T-helper 22 cell (primary cell): ENCODE data around the gene XRCC3.

ENCODE experiments used
- DNase-seq: peaks from one replicate; pipeline ENCODE4 v3.0.0-alpha.2; 2020; ENCODE audit warnings: low read depth

Gene XRCC3

DNA sequence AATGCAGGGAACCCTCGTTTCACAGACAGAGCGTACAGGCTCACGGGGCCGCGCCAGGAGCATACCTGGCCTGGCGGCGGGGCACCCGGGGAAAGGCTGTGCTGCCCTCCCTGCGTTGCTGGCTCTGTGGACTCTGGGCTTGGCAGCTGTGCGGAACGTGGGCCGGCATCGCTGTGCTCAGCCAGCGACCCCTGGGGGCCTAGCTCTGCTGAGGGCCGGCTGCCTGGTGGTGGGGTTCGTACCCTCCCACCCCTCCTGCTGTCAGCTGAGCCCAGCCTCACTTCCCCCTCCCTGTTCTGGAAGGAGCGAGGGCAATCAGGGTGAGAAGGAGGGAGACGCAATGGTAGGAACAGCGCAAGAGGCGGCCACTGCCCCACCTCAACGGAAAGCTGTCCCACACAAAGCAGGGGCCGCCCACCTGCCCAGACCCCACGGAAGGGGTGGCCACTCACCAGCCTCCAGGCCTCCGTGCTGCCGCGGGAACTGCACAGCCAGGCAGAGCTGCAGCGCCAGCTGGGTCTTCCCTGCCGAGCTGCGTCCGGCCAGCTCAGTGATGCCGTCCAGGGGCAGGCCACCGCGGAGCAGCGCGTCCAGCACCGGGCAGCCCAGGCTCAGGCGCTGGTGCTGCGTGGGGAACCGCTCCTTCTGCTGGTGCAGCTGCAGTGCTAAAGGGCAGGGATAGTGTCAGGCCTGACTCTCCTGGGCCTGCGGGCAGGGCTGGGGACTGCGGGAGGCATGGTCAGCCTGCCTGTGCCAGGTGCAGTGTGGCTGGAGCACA lies 8.5 kb downstream of the XRCC3 start:
- DNase-seq: no peak

DNA sequence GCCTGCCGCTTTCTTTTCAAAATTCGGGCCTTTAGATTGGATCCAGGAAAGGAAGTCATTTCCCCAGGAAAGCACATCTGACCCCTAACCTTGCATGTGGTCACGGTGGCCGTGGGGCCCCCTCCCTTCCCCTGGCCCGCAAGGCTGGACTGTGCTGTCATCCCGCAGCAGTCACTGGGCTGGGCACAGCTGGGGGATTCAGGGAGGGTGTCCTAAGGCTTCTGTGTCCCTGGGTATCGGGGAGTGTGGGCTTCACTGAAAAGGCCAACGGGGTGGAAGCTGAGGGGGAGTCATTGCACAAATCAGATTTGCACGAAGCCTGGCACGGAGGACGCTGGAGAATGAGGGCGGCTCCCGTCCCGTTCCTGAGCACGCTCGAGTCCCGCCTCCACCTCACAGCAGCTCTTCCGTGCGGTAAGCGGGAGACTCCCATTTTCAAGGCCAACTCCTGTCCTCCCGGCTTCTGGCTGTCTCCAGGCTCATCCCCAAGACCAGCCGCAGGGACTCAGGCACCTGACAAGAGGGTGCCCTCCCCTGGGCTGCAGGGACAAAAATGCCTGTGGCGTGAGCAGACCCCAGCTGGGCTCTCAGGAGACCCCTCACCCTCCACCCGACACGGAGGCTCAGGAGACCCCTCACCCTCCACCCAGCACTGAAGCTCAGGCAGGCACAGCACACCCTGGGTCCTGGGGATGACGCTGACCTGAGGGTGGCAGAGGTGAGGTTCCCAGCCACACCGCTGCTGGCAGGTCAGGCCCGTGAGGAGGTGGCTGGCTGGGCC lies 9.6 kb downstream of the XRCC3 start:
- DNase-seq: no peak

DNA sequence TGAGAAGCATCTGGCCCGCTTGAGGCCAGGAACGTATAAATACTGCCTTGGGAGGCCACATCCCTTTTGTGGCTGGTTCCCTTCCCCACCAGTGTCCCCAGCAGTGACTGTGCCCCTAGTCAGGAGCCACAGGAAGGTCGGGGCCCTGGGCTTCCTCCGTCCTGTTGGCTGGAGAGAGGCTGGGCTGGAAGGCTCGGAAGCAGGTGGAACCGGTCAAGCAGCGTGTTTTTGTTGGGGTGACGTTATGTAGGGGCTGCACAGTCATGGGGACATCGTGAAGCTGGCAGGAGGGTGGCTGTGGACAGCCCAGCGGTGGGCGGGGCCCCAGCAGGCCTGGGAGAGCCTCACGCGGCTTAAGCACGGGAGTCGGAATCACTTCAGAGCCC lies 10.1 kb downstream of the XRCC3 start:
- no peak for DNase-seq

DNA sequence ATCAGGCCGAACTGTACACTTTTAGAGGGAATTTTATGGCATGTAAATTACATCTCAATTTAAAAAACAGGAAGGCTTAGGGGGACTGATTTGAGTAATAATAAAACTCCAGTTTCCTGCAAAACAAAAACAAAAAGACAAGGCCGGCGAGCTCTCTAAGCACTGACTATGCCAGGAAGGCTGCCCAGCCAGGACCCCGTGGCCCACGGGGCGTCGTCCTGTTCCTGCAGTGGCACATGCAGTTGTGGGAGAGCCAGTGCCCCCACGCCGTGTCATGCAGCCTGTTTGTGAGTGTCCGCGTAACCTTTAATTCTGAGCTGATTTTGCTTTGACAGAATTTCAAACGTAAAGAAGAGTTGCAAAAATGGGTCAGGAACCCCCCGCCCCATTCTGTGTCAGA lies 10.5 kb downstream of the XRCC3 start:
- no peak for DNase-seq

DNA sequence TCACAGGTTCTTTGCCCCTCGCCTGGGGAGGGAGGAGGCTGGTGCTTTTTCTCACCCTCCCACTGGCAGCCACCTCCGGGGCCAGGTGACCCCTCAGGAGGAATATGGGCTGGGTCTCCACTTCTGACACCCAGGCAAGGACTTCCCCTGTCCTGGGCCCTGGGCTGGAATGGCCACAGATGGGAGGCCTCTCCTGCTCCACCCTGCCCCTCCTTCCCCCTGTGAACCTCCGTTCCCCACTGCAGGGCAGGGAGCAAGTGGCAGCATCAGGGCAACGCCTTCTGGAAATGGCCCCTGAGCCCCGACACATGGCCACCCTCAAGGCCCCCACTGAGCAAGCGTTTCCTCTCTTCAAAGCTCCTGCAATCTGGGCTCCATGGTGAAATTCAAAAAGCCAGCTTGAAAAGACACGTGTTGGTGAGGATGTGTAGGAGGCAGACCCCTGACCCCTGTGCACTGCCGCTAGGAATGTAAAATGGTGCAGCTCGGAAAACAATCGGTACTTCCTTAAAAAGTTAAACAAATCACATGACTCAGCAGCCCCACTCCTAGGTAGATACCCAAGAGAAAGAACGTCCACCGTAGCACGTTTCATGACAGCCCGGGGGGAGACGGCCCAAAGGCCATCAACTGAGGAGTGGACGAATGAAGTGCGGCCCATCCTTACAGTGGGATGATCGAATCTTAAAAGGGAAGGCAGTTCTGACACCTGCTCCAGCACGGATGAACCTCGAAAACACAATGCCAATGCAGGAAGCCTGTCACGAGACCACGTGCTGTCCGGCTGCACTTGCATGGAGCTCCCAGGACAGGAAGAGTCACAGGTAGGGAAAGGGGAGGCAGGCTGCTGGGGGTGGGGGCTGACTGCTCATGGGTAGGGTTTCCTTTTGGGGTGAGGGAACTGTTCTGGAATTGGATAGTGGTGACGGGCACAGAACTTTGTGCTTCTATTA lies 11.5 kb downstream of the XRCC3 start:
- DNase-seq: no peak

DNA sequence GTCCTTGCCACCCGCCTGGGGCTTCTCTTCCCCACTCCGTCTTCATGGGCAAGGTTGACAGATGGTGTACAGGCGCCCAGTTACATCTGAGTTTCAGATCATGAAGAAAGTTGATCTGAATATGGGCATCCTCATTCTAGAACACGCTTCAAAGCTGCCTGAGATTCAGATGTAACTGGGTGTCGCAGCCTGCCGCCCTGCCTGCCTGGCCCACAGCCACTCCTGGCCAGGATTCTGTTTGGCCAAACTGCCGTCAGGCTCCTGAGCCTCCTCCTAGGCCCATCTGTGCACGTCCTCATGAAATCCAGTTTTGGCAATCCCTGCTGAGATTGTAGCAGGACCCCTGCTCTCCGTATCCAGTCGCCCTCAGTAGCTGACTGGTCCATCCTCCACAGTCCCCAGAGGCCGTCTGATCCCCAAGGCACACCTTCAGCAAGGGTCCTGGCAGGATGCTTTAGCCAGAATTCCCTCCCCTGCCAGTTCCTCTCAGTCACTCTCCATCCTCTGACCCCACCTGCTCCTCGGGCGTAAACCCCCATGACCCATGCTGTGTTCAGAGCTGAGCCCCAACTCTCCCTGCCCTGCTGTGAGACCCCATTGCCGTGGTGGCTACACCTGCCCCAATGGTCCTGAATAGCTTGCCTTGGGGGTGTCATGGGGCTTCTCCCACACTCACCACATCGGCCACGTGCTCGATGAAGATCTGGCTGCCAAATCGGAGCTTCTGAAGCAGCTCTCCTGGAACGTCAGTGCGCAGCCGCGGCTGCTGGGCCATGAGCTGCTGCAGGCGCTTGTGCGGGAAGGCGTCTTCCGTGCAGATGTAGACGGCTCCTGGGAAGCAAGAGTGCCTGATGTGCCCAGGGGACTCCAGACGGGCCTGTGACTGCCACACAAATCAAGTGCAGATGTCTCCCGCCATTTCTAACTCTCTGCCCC lies 12.5 kb downstream of the XRCC3 start:
- no peak for DNase-seq

DNA sequence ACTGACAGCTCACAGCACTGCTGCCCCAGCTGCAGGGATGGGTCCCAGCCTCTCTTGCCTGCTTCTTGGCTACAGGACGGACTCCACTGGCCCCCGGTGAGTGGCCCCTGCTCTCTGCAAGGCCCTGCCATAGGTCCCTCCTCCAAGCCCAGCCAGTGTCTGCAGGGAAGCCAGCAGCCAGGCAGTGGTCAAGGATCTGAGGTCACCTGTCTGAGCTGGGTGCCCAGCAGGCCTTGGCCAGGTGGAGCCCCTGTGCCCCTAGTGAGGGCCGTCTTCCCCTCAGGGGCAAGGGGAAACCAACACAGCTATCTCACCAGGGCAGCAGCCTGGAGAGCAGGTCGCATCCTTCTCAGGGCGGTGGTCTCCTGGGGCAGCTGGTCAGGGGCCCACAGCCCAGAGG lies 13.2 kb downstream of the XRCC3 start:
- DNase-seq: no peak

DNA sequence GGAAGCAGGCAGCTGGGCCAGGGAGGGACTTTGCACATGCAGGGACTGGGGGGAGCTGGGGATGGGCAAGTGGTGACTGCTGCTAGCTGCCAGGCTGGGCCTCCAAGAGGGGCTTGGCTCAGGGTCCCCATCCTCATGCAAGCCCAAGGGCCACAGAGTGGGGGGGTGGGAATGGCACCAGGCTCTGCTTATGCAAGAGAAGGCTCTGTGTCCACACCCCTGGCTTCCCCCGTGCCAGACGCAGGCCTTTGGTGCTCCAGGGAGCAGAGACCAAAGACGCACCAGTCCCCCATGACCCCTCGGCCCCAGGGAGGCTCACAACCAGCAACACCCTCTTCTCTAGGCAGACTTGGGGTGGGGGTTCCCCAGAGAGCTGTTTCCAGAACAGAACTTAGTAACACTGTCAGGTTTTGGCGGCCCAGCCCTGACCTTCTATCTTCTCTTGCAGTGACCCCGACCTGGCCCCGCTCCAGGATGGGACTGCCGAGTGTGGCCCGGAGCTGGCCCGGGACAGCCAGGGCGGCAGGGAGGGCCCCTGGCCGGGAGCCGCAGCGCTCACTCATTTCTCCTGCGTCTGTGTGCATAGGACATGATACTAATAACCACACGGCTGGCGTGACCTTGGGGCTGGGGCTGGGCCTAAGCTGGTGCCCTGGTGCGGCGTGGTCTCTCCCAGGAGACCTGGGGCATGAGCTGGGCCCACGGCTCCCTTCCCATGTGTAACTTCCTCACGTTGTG lies 14.3 kb downstream of the XRCC3 start:
- DNase-seq: no peak

DNA sequence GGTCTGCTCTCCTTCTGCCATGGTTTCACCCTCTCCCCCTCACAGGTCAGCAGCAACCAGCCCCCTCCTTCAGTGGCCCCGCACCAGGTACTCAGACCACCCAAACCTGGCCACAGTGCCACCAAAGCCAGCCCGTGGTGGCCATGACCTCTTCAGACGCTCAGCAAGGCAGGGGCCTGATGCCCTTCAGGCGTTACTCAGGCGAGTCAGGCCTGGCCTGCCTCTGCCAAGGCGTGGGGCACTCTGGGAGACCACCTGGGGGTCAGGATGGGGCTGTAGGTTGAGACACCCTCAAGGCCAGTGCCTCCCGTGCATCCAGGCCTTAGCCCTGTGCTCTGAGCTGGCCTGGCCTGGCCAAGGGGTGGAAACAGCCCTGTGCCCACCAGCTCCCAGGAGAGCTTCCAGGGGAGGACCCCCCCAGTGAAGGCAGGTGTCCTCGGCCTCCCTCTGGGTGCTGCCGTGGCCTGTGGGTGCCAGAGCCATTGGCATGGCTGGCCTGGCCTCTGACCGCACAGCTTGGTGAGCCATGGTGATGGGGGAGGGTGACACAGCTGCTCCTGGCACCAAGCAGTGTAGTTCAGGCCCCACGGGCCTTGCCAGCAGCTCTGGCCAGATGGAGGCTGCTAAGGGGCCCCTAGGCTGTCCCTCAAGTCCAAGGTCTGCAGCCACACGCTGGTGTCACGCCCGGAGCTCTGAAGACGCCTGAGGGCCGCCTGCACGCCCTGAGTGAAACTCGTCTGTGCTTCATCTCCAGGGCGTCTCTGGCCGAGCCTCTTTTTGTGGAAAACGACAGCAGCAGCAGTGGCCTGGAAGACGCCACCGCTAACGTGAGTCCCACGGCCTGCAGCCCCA lies 15.1 kb downstream of the XRCC3 start:
- no peak for DNase-seq

DNA sequence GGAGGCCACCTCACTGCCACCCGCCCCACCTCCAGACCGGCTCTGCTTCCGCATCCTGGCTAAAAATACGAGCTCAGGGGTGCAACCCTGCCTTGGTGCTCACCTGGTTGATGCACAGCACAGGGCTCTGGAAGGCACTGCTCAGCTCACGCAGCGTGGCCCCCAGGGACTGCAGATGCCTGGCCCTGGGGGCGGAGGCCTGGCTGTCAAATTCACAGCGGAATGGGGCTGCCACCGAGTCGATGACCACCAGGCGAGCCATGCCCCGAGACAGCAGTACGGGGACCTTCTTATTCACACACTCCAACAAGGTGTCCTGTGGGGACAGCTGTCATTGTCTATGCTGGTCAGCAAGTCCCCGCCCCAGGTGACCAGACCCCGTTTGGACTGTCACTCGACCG lies 16.0 kb downstream of the XRCC3 start:
- DNase-seq: no peak

DNA sequence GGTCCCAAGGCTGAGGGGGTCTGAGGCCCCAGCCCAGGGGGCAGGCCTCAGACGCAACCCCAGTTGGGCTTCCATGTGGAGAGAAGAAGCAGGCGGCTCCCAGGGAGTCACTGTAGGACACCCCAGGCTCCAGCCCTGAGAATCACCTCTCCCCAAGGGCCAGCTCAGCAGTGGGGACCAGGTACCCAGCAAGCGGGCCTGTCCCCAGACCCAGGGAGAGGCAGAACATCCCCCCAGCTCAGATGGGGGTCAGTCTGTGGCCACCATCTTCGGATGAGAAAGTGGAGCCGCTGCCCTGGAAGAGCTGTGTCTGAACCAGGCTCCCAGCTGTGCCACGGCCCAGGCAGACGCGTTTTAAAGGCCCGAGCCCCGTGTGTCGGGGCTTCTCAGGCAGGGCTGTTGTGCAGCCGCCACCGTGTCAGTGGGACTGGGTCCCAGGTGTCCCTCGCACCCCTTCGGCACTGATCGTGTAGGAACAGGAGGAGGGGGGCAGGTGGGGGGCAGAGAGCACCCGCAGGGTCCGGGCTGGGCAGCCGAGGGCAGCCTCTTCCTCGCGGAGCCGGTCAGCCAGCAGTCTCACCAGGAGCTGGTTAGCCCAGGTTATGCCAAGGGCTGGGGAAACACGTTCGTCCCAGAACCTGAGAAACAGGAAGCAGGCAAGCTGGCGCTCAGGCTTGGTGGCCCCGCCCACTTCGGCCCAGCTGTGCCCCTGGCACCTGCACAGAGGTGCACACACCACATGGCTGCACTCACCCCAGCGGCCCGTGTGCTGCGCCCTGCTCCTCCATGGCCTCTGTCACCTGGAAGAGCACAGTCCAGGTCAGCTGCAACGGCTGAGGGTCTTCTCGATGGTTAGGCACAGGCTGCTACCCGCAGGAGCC lies 16.6 kb downstream of the XRCC3 start:
- no peak for DNase-seq

DNA sequence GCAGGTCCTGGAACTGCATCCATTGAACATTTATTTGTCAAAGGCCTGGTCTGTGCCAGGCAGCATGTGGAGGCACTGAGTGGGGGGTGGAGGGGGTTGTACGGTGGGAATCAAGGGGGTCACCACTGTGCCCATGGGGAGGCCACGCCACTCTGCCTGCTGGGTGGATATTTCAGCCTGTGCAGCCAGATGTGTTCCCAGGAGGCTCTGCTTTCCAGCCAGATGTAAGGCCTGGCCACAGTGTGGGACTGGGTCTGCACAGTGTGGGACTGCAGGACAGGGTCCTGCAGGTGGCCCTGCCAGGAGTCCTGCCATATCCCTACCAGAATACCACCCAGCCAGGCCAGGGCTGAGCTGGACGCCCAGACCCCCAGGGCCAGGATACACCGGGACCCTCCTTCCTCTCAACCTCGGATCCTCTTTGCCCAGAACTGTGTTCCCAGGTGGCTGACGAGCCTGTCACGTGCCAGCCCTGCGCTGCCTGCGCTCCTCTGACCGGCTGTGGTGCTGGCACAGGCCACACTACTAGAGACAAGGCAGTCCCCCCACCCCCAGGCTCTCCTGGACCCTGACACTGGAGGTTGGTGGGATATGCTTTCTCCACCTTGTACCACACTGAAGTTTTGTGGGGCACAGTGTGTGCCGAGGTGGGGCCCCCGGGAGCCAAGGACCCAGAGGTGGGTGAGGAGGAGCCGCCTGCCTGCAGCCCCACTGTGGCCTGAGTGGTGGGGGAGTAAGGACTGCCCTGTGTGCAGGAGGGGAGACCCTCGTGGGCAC lies 17.5 kb downstream of the XRCC3 start:
- DNase-seq: no peak

DNA sequence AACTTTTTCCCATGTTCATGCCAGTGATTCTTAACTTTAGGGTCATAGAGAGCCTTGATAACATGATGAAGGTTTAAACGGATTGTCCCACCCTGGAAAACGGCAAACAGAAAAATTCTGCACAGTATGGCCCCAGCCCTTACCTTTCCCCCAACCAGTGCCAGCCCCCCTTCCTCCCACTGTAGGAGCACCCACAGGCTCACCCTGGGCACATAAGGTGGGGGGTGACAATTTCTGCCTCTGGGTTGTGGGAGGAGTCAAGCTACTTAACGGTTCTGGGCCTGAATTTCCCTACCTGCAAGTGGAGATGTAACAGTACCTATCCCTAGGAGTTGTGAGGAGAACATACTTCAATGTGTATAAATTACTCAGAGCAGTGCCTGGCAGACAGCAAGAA lies 18.0 kb downstream of the XRCC3 start:
- DNase-seq: no peak

DNA sequence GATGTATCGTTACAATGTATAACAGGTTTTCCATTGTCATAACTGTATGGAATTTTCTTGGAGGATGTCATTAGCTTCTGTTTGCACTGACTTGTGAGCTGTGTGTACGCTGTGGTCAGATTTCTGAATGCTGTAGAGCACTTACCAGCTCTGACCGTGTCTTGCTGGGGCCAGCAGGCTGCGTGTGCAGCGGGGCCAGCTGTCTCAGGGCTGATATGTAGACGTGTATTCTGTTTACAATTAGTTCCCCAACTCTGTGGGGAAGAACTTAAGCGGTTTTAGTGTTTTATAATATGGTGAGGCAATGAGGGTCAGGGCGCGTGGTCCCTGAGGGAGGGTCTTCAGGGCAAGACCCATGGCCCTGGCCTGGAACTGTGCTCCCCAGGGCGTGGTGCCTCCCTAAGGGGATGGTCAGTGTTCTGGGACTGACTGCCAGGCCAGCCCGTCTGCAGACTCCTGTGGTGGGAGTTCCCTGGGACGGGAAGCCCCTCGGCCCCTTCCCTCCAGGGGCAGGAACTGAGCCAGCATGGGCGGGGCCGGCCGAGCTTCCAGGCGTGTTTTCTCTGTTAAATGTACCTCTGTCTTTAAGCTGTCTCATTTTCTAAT lies 18.7 kb downstream of the XRCC3 start:
- DNase-seq: no peak

DNA sequence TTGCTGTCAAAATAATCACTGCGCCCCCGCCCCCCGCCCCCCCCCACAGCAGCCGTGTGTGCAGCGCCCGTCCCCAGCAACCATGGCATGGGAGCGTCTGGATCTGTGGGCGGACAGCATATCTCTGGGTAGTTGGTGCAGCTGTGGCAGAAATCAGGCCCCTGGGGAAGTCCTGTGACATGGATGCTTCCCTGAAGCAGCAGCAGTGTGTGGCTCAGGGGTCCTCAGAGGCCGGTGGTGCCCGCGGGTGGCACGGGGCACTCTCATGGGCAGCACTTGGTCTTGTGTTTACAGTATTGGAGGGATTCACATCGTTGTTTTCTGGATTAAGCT lies 19.2 kb downstream of the XRCC3 start:
- DNase-seq: no peak

DNA sequence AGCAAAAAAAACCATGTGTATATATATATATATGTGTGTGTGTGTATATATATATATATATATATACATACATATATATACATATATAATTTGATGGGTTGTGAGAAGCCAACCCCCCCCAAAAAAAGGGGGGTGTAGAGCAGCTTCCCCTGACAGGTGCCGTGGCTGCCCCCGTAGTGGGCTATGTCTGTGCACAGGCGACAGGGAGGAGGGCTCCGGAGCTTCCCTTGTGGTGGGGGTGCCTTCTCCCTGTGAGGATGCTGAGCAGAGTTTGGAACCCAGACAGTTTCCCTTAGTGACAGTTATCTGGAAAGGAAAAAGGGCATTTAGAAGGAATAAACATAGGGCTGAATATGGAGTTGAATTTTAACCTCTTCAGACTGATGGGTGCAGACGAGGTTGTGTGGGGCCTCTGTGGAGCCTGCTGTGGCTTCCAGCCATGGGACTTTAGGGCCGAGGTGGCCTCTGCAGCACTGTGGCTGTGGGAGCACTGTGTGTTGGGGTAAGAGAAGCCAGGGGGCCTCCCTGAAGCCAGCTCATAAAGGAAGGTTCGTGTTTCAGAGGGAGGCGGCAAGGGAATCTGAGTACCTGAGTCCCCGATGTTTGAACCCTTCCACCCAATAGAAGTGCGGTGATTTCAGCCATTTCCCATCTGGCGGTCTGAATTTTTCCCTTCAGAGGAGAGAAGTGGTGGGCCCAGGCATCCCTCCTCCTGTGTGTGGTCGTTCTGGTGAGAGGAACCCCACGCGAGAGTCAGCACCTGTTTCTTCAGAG lies 19.8 kb downstream of the XRCC3 start:
- no peak for DNase-seq

DNA sequence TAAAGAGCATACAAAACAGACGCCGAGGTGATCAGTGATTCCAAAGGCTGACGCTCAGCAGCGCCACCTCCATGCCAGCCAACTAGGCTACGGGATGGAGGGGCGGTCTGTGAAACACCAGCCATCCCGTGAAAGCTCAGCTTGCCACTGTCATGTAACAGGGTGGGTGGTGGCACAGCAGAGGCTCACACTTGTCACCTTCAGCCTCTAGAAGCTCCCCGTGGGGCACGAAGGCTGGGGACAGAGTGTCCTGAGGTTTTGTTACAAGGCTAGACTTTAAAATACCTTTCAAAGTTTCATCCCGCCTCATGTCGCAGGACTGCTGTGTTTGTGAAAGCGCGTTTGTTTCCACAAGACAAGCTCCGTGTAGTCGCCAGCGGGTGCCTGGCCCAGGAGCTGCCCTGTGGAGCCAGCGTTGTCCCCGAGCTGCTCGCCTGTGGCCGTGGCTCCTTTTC lies 20.7 kb downstream of the XRCC3 start:
- DNase-seq: no peak
